Activated CD8-positive, alpha-beta memory T cell treated with anti-CD3 and anti-CD28 coated beads for 24 hours (primary cell): ENCODE results near the gene RAPGEF3.

Experiments
- DNase-seq: peaks from one replicate; pipeline ENCODE4 v3.0.0-alpha.2; 2020

RAPGEF3 gene

DNA sequence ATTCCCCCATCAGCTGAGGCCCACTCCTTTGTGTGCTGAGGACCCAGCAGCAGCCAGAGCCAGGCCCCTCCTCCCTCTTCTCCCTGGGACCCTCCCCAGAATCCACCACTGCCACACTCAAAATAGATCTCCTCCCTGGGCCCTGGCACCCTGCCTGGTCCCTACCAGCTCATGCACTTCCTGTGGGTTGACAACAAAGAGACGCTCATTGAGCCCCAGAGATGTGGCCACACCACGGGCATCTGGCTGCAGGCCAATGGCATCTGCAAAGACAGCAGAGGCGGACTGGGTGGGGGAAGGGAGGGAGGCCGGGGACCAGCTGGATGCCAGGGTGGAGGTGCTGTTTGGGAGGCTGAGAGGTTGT is 17.4 kb downstream of the RAPGEF3 start:
- DNase-seq = peak; percentile 76

DNA sequence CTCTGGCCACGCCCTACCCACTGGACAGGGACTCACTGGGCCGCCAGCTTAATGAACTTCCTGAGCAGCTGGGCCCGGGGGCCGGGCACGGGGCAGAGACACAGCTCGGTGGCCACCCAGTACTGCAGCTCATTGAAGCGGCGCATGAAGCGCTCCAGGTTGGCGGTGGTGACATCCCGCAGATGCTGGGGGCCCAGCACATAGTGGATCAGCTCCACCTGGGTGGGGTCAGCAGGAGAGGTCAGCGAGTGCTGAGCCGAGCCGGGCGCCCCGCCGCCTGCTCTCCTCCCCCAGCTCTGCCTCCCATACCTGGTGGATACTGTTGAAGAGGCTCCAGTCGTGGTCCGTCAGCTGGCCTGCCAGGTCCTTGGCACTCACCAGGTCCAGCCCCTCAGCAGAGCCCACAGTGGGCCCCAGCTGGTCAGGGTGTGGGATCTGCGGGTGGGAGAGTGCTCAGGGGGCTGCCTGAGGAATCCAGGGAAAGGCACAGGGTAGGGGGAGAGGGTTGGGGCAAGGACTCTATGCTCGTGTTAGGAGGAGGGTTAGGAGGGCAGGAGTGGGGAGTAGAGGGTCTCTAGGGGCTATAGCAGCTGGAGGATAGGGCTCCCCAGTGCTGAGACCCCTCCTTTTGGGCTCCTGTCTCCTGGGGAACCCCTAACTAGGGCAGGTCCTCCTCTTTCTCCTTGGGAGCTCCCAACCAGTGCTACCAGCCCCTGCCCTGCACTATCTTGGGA is 17.9 kb downstream of the RAPGEF3 start:
- DNase-seq = no peak

DNA sequence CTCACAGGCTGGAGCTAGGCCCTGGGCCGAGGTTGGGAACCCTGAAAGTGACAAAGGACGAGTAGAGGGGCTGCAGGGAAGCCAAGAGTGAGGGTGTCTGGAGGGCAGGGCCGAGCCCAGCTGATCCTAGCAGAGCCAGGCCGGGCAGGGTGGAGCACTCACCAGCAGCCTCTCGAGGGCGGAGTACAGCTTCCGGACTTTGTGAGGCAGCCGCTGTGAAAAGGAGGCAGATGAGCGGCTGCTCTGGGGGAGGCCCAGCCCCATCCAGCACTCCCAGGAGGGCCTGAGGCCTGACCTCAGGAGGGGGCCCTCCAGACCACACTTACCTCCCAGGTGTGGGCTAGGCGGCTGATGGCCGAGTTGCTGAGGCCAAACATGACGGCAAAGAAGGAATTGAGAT is 18.7 kb downstream of the RAPGEF3 start:
- DNase-seq = no peak

DNA sequence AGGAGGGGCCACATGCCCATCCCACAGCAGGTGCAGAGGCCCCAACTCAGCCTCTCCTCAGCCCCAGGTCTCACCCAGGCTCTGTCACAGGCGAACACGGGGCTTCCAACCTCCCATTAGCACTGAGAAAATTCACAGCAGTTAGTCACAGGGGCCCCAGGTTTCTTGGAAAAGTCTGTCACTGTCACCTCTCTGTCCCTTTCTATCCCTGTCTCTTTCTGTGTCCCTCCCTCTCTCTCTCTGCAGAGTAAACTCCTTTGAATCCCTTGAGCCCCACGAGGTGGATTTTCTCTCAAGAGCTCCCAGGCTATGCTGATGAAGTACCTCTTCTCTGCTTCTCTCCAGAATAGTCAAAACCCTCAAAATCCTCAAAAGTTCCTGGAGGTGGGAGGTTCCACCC is 19.4 kb downstream of the RAPGEF3 start:
- DNase-seq = no peak

DNA sequence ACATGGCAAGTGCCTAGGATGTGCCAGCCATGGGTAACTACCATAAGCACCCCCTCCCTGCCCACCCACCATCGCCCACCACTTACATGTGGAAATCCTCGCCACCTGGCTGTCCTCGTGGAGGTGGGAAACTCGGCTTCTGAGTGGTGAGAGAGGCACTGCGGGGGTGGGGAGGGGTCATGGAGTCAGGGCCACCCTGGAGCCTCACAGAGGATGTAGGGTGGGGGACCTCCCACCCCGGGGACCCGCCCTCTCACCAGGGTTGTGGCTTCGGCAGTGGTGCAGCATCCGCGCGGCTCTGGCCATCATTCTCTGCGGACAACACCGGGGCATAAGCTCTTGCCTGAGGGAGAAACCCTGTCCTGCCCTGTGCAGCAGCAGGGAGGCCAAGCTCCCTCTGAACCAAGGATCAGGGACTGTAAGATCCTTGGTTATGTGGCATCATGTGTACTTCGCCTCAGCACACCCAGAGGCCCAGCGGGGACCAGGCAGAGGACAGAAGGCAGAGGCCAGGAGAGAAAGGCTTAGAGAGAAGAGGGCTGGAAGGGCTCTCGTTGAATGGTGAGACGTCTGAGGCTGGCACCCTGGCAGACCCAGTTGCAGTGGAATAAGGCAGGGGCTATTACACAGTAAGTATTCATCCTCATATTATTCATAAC is 20.6 kb downstream of the RAPGEF3 start:
- DNase-seq = no peak

DNA sequence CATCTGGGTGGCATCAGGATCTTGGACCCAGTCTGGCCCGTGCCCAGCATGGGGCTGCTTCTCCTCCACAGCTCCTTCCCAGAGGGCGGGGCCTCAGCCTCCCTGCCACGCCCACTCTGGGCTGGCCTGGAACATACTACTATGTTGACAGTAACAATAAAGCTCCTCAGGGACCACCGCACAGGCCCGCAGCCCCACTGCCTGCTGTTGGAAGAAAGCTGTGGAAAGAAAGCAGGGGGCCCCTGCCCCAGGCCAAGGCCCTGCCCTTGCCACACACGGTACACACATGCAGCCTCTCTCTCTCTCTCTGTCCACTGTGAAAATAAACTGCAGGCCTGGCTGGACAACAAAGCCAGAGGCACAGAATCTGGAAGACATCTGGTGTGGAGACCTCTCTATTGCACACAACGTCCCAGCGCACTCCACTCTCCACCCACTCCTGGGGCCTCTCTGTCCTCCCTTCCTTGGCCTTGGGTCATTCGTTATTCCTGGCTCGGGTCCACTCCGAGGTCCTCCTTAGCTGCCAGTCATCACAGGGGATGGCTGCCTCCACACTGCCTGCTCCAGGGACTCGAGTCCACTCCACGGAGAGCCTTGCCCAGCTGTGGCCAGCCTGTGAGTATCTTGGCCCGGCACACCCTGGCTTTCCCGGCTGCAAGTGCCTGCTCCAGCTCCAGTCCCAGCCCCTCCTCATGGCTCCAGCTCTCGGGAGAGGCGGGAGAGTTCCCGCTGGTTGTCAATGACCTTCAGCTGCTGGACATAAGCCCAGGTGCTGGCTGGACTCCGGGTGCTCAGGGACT is 21.6 kb downstream of the RAPGEF3 start:
- DNase-seq = no peak

DNA sequence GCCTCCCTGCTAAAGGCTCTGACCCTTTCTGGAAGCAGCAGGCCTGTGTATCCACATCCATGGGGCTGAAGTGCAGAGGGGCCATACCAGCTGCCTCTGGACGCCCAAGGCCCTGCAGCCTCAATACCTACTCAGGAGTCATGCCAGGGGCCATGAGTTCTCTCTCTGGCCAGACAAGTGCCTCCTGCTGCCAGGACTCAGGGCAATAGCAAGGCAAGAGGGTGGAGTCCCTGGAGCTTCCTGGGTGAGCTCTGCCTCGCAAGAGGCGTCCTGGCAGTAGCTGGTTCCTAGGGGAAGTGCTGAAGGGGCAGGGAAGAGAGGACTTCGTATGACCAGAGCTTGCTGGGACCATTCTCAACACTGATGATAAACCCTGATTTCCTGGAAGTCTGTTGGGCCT is 22.5 kb downstream of the RAPGEF3 start:
- DNase-seq = no peak

DNA sequence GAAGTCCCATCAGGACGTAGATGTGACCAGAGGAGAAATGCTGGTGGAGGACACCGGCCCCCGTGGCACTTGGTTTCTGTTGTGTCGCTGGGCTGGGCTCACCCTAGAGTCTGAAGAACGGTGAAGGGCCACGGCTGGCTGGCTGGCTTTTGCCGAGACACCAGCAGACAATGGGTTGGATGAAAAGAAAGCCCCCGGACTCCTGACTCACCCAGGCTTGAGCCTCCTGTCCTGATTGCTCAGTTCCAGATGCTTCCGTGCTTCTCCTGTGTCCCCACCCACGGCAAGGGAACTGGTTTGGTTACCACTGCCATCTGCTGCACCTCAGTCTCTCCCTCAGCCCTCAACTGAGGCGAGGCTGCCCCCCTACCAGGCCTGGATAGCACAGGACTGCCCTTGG is 23.0 kb downstream of the RAPGEF3 start:
- no peak for DNase-seq

DNA sequence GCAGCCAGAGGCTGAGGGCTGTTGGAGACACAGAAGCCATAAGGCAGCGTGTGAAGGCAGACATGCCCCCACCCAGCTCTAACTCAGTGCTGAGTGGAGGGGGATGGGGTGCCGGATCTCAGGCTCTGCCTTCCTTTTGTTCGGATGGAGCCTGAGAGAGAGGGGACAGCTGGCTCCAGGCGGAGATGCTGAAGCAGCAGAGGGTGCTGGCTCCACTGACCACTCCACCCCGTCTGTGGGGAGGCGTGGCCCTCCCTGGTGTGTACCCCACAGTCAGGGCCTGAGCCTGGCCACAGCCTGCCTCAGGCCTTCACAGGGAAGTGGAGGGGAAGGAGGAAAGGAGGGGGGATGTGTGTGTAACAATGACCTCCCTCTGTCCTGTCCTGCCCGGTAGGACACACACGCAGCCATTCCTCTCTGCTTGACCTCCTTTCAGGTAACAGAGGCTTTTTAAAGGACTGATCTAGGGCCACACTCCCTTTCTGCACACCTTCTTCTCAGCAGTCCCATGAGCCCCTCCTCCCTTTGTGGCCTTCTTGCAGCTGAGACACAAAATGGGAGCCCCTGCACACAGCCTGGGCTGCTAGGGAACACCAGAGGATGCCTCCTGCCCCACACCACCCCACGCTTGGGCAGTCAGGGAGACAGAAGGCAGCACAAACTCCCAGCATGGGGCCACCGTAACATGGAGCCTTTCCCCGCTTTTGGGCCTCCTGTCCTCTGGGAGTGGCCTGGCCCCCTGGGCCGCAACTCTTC is 23.8 kb downstream of the RAPGEF3 start:
- DNase-seq = no peak

DNA sequence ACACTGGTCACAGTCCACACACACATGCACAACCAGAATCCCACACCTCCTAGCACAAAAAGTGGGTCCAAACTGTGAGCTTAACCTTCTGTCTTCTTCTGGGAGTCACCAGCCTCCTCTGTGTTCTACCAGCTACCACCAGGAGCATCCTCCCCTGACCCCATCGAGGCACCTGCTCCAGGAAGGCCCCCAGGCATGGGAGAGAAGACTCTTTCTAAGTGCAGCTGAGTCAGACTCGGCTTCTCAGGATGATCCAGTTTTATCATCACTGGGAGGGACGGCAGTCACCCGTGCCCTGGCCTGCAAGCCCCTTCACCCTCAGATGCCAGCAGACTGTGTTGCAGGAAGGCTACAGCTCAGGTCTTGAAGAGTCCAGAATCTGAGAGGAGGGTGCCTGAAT is 25.5 kb downstream of the RAPGEF3 start:
- no peak for DNase-seq

DNA sequence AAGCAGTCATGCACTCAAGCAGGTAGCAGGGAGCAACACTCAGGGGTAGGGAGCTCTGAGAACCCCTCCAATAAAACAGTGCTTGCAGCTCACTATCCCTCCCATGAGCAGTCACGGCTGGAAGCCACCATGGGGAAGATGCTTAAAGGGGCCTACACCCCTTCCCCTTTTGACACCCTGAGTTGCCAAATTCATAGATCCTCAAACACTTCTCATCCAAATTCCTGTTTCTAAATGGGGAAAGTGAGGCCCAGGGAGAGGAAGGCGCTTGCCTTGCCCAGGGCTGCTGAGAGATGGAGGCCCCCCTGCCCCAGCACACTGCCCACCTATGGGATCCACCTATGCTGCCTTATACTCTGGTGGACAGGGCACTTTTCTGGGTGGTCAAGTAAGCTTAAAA is 26.2 kb downstream of the RAPGEF3 start:
- no peak for DNase-seq

DNA sequence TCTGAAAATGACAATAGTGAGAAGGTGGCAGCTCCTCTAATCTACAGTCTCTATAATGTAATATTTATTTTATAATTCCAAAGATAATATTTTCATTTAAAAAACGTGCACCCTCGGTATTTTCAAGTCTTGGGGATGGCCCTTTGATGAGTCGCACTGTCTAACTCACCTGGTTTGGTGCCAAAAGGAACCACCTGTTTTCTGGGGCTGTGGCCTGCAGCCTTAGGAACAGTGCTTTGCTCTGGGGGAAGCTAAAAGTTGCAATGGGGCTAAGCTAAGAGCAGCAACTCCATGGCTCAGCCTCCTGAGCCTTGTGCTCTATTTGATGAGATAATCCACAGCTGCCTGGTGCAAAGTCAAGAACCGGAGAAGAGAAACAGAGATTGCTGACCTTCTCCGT is 27.0 kb downstream of the RAPGEF3 start:
- DNase-seq = no peak

DNA sequence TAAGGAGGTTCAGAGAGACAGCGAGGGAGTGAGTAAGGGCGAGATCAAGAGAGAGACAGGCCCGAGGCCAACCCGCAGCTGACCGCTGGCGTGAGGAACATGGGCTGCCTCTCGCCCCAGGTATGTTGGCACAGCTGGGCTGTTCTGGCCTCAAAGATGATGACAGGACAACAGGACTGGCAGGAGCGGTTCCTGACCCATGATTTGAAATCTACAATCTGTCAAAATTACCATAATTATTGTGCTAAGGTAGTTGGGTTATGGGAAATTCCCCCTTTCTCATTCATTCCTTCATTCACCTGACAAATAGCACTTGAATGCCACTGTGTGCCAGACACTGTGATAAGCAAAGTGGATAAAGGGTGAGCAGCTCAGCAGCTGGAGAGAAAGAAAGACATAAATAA is 28.3 kb downstream of the RAPGEF3 start:
- no peak for DNase-seq

DNA sequence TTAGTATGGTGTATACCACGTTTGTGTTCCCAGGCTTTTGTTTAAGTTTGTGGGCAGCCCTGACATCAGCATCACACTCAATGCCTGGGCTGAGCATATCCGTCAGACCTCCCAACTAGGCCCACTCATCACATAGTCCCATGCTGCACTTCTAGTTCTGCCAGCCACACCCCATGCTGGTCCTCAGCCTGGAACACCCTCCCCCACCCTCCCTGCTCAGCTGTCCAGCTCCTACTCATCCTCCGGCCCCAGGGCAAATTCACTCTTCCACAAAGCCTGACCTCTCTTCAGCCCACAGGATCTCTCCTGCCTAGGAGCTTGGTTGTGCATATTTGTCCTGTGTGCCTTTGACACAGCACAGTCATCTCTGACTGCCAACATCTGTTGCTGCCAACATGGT is 29.4 kb downstream of the RAPGEF3 start:
- no peak for DNase-seq

DNA sequence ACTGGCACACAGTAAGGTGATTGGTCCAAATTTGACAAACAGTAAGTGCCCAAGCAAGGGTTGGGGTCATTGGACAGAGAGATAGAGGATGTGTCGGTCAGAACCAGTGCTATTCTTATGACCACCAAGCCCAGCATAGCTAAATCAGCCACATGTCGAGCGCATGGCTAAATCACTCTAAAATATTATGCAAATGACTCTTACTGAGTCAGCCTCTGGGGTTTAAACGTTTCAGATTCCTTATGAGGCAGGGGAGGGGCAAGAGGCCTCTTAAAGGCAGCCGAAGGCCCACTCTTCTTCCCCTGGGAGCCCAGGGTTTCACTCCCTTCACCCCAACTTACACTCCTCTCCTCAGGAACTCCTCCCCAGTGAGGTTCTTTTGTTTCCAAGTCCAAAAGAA is 32.8 kb downstream of the RAPGEF3 start:
- DNase-seq = no peak

DNA sequence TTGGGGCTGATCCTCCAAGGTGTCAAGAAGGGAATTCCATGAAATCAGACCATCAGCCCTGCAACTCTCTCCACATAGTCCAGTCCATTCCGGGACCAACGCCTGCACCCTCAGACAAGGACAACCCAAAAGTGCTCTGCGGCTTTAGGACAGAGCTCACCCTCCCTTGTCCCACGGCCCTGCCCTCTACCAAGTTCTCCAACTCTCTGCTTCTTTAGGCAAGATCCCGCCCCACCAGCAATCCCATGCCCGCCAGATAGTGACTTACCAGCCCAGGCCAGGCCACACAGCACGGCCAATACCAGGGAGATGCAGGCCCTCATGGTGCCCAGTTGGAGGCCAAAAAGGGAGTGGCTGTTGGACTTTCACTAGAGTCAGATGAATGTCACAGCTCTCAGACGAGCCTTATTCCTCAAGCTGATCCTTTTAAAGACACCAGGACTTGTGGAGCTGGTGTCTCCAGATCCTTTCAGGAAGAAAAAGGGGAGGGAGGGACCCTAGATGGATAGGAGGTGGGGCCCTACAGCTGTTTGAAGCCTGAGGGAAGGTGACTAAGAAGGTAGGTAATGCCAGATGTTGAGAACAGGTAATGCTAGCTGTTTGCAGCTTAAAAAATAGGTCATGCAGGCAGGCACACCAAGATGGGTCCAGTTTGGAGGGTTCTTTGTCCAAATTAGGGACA is 33.4 kb downstream of the RAPGEF3 start, which contains the start of gene ENDOU:
TSS of gene ENDOU (minus strand) at position 400 of the 682 bp plus-strand sequence. CDS start at position 323, 77 bp downstream.
- DNase-seq = no peak

DNA sequence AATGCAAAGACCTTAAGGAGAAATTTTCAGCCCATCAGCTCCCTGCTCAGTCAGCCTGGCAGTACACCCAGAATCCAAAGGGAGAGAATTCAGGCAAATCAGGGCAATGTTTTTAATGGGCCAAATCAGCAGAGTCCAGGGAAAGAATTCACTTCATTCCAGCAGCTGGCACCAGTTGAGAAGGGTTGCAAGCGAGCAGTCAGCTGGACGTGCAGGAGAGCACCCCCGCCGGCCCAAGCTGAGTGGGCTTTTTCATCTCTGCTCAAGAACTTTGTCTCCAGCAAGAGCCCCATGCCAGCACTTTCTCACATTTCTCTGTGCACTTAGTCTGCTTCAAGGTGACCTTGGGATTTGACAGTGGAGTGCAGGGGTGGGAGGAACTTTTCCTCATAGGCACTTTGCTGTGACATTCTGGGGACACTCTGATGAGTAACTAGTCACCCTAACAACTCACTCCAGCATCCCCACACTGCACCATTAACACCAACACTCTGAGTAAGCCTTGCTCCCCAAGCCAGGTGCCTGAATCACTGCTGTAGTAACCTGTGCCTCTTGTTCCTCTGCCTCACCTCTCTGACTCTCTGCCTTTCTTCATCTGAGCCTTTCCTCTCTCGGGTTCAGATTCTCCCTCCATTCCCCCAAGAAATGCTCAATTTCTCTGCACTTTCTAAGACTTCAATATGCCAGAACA is 35.6 kb downstream of the RAPGEF3 start:
- no peak for DNase-seq

DNA sequence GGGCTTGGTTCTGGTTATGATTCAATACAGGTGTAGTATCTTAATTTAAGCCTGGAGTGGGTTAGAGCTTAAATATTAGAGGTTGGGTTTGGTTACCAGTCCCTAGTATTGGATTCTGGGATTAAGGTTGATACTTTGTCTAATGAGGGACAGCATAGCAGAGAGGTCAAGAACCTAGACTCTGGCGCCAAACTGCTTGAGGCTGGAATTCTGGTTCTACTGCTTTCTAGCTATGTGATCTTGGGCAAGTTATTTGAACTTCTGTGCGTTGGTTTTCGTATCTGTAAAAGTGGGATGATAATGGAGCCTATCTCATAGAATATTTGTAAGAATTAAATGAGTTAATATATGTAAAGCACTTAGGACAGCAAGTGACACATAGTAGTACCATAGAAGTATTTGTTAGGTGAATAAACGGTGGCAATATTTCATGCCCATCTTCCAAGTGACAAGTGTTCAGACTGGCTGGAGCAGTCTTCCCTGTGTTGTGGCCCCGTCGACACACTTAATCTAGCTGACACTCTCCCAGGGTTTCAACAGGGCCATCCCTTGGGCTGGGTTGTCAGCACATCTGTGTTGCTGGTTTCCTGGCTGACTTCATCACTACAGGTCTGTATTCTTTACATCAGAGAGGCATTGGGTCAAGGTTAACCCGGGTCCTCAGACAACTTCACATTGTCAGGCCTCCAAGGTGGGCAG is 36.4 kb downstream of the RAPGEF3 start:
- DNase-seq = no peak

DNA sequence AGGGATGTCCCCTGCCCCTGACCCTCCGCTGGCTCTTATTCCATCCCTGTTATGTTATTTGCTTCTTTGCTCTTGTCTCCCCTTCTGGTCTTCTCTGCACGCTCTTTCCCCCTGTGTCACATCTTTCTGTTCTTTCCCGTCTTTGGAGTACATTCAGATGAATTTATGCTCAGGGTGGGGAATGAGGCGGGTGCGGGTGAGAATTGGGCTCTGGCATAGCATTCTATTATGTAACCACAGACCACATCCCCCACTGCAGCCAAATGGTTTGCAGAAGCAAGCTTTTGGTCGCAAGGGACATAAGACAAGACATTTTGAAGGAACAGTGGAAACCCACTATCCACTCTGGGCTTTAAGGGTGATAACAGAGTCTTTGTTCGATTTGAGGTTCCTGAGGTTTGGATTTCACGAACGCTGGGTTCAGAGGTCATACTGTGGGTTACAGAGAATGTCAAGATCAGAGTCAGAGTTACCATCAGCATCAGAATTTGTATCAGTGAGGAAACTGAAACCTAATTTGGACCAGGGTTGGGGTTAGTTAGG is 37.2 kb downstream of the RAPGEF3 start:
- DNase-seq = peak; percentile 59

DNA sequence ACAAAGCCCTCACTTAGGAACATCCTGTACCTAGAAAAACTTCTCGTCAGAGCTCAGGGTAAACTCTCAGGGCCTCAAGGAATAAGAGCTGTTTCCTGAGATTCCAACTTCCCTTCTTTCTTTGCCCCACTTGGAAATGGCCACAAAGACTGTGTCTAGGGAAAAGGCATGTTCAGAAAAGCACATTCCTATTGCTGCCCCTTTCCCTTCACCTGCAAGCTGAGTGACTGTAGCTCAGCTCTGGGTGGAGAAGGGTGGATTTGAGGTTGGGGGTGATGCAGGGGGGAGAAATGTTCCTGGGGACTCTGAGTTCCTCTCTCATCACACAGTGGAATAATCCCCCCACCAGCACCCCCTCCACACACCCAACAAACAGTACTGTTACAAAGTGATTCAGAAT is 40.1 kb downstream of the RAPGEF3 start:
- peak; percentile 30 for DNase-seq
